Amniotic stem cell (primary cell): Measurements from ENCODE around the gene XXYLT1.
A peak's percentile ranks its signal among the peaks of the same experiment; 100 is the strongest.
"Not testable (repeated sequence)": the region's sequence is repeated elsewhere in the genome, so short reads cannot be mapped to it uniquely, and the experiment has no call there.

Source experiments
- DNase-seq: peaks from one replicate; lab custom pipeline; 2025; lab: John Stamatoyannopoulos, UW

XXYLT1 gene

DNA sequence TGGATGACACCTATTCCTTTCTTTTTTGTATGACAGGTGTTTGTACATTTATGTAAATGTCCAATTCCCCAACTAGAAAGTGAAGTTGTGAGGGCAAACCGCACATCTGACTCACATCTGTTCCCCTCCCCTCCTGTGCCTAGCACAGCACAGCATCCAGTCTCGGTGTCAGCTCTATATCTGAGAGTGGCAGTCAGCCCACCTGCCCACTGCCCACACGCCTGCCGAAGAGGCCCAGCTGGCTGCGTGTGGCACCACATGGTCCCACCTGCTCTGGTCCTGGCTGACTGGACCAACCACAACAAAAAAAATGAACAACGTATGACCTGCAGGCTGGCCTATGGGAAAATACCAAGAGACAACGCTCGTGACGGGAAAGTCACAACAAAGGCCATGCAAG is 62.8 kb downstream of the XXYLT1 start:
- no peak for DNase-seq

DNA sequence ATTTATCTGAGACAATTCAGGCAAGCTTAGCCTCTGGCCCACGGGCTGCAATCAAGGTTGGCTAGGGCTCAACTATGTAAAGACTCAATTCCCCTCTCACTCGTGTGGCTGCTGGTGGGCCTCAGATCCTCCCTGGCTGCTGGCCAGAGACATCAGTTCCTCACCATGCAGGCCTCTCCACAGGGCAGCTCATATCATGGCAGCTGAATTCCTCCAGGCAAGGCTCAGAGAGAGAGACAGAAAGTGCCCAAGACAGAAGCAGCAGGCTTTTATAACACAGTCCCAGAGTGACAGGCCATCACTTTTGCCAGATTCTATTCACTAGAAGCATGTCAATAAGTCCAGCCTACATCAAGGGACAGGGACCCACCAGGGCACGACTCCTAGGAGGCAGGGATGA is 63.2 kb downstream of the XXYLT1 start:
- no peak for DNase-seq

DNA sequence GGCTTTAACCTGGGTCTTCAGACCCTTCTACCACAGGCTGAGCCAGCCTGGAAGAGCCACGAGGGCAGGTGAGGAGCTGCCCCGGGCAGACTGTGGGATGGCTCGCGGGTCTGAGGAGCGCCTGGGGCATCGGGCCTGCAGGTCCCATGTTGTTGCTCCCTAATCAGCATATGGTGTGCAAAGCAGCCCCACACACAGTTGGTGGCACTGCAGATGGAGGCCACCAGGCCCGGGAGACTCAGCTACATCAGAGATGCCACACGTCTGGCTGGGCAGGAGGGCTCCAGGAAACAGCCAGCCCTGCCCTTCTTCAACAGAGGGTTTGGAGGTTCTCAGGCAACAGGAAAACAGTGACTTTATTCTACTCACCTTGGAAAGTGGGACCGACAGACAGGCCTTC is 63.9 kb downstream of the XXYLT1 start:
- DNase-seq: no peak

DNA sequence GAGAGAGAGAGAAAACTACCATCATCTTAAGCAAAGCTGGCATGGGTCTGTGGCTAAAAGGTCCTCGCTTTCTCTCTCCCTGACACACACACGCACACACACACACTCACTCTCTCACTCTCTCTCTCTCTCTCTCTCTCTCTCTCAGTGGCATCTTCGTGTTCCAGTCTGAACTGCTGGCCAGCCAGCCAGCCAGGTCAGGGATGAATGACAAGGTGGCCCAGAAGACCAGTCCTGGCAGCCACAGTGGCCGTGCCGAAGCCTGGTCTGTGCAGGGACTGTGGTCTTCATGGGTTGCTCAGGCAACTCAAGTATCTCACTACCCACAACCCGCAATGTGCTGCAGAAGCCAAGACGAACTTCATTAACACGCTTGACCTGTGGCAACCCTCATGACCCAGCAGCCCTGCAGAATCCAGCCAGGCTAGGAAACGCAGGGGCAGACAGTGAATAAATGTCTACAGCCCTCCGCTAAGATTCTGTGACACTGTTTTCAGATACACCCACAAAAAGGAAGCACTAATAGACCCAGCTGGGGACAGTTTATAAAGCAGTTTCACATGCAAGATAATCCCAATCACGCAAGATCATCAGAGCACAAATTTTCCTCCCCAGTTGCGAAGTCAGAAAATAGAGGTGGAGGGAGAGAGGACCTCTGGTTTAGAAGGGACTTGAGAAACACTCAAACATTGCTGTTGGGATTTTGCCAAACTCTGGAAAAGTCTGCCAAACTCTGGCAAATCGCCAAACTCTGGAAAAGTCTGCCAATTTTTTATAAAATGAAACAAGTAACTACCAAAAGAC is 66.4 kb downstream of the XXYLT1 start:
- no peak for DNase-seq

DNA sequence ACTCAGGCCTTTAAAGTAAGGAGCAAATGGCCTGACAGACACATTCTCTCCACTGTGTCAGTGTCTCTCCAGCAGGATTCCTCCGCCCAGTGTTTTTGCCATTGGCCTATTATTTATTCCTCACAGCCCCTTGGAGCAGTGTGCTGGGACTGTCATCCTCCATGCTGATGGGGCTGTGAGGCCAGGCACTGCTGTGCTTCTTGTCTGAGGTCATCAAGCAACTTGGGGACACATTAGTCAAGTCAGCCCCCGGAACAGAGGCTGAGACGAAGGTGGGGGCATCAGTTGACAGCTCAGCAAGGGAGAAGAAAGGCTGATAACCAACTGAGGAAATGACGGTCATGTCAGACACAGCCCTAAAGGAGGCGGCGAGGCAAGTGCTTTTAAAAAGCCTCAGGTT is 67.4 kb downstream of the XXYLT1 start:
- DNase-seq: no peak

DNA sequence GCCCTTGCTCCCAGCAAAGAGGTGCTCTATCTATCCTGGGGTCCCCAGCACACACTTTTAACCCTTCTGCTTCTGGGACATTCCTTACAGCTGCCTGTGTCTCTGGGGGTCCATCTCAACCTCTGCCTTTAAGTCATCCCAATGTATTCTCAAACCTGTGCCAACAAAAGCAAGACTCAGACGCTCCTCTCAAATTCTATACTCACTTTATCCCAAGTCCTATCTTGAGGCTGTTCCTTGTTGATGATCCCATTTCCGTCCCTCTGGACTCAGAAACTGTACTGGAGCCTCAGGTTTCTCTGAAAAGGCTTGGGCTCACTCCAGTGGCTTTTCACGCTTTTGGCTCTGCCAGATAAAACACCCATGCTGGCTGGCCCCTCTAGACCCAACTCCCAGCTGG is 69.7 kb downstream of the XXYLT1 start:
- DNase-seq: no peak

DNA sequence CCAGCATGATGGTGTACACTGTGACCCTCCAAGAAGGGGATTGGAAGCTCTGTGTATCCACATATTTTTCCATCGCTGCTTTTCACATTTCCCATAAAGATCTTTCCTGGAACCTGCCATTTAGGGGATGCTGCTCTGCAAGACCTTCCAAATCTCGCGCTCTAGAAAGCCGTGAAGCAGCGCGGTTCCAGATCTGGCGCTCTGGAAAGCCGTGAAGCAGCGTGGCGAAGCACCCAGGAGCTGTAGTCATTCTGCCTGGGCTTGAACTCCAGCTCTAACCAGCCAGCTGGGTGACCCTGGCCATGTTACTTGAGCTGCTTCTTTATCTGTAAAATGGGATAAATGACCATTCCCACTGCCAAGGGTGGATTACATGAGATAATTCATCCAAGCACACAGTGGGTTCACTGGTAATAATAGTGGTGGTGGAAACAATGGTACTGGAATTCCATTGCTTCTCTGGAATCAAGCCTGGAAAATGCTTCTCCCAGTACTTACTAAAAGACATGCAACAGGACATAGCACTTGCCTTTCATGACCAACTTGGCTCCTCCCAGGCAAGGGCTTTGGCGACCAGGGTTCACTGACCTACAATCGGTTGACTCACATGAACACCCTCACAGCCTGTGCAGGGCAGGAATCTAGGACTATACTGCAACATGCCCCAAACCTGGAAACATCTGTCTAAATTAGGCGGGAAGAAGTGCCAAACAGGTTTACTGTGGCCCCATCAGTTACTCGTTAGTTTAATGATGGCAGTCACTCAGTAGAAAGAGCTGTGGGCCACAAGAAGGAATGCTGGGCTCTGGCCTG is 70.7 kb downstream of the XXYLT1 start:
- no peak for DNase-seq

DNA sequence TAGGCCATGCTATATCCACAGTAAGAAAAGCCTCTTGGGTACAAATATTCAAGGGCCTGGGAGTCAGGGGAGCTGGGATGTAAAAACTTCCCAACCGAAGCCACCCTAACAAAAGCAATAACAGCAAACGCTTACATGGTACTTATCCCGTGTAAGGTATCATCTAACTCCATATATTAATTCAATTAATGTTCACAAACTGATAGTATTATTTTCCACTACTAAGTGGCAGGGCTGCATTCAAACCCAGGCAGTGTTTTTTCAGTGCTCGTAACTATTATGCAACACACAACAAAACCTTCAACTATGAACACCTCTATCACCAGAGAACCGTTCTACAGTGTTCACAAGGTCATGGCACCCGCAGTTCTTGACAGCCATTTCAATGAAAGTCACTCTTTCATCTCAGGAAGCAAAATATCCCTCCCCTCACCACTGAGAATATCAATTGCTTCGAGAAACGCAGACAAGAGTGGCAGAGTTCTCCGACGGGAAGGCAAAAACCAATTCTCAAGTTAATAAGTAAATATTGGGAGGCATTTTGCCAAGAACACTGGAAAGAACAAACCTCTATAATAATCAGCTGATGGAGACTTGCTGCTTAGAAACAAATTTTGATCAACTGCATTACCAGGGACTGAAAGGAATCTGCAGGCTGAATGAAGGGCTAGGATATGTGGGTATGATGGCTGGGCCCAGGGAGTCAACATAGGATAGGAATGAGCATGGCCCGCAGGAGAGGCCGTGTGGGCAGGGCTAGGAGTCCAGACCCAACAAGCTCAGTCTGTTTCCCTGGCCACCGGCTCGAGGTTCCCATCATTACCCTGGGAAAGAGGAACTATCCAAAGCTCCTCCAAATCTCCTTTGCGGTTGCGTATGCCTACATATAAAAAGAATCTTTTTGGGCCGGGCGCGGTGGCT is 72.3 kb downstream of the XXYLT1 start:
- DNase-seq: no peak

DNA sequence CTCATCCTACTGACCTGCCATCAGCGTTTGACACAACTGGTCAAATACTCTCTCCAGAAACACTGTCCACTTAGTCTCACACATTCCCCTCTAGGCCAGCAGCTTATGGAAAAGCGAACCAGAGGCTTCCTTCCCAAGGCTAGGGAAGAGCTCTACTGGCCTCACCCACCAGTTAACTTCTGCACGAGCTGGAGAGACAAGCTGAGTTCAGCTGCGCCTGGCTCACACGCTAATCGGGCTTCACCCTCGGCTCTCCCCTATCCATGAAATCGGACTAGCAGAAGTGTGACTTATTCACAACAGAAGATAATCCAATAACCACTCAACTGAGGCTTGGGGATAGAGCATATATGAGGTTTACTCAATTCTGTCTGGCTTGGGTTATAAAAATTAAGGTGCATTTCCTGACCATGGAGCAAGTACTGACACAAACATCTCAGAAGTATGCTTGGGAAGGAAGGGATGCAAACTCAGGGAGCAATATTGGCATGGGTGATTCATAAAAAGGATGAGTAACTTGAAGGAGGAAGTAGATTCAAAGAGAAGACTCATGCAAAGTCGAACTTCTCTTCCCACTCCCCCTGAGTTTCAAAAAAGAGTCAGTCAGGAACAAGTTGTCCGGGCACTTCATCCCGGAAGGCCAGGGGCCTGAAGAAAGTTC is 73.1 kb downstream of the XXYLT1 start:
- peak; percentile 45 for DNase-seq

DNA sequence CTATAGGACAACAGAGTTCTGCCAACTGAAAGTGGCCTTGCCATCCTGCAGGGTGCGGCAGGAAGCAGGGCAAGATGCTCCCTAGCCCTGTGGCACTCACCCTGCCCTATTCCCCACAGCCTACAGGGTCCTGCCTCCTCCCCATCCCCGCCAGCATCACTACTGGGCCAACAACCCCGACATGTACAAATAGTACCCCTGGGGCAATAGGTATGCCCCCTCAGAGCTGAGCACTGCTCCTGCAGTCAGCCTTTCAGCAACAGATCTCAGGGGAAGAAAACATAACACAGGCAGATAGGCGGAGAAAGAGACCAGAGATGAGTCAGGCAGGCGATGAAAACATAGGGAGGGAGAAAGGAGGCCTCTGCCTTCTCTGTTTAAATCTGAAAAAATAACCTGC is 74.7 kb downstream of the XXYLT1 start:
- DNase-seq: no peak

DNA sequence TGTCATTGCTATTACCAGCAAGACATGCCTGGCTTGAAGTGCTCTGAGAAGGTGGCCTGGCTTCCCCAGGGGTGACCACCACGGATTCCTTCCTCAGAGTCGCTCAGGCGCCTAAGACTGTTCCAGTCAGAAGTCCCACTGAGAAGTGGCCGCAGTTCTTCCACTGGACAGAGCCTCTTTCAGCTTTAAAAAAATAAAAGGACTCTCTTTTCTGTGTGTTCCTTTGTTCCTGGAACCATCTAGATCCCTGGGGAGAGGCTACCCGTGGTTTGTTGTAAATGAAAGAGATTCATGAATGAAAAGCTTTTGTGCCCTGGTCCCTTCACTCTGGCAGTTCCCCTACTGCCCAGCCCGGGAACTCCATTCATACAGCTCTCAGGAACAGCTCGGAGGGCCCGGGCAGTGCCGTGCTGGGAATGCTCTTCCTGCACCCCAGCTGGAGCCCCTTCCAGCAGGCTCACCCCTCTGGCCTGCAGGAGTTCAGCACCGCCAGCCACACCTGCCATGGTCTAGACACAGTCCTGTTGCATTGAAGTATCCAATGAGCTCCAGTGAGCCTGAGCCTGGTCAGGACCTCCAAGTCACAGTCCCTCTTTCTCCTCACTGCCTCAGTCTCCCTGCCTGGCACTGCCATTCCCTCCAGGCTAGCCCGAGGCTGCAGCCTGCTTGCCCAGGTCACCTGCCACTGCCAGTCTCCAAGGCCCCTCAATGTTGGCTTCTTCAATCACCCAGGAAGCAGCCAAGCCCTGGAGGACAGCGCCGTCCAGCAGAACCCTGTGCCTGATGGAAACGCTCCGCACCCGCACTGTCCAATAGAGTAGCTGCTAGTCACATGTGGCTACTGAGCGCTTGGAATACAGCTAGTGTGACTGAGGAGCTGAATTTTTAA is 75.4 kb downstream of the XXYLT1 start:
- no peak for DNase-seq

DNA sequence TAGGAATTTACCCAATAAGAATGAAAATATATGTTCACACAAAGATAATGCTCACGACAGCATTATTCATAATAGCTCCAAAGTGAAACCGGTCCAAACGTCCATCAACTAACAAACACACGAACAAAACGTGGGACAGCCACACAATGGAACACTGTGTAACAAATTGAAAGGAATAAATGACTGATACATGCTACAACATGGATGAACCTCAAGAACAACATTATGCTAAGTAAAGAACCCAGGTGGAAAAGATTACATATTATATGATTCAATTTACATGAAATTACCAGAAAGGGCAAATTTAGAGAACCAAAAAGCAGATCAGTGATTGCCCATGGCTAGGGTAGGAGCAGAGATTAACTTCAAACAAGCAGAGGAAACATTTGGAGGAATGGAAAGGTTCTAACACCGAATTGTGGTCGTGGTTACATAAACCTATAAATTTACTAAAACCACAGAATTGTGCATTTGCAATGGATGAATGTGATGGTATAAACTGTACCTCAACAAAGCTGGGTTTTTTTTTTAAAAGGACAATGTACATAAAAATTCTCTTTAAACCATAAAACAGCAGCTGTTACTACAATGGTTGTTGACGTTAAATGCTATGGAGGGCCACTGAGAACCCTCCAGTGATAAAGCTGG is 76.3 kb downstream of the XXYLT1 start:
- no peak for DNase-seq

DNA sequence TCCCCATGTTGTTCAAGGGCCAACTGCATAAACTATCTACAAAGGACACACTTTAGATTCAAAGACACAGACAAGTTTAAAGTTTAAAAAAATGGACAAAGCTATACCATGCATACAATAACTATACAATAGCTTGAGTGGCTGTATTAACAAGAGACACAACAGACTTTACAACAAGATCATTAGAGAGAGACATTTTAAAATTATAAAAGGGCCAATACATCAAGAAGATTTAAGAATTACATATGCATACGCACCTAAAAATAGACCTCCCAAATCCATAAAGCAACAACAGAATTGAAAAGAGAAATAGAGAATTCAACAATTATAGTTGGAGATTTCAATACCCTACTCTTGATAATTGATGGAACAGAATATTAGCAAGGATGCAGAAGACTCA is 79.4 kb downstream of the XXYLT1 start:
- no peak for DNase-seq

DNA sequence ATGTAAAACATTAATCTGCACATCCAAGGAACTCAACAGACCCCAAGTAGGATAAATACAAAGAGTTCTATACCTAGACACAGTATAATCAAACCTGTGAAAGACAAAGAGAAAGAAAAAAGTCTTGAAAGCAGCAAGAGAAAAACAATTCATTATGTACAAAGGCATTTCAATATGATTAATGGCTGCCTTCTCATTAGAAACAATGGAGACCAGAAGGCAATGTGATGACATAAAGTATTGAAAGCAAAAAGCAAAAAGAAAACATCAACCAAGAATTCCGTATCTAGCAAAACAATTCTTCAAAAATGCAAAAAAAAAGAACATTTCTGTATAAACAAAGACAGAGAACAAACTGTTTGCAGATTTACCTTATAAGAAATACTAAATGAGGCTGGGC is 81.1 kb downstream of the XXYLT1 start:
- no peak for DNase-seq

DNA sequence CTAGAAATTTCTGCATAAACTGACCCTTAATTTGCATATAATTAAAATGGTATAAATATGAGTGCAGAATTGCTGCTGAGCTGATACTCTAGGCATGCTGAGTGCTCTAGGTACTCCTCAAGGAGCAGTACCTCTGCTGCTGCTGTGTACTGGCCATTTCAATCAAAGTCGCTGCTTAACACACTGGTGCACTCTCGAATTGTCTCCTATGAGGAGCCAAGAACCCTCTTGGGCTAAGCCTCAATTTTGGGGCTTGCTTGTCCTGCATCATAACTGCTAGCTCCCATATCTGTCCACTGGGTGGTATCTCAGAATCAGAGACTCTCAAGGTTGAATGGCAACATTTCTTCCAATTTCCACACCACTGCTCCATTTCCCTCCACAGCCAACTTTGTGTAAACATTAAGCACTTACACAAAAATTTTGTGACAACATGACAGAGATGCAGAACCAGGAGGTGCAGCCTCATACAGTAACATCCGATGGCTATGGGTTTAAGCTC is 82.5 kb downstream of the XXYLT1 start:
- DNase-seq: no peak

DNA sequence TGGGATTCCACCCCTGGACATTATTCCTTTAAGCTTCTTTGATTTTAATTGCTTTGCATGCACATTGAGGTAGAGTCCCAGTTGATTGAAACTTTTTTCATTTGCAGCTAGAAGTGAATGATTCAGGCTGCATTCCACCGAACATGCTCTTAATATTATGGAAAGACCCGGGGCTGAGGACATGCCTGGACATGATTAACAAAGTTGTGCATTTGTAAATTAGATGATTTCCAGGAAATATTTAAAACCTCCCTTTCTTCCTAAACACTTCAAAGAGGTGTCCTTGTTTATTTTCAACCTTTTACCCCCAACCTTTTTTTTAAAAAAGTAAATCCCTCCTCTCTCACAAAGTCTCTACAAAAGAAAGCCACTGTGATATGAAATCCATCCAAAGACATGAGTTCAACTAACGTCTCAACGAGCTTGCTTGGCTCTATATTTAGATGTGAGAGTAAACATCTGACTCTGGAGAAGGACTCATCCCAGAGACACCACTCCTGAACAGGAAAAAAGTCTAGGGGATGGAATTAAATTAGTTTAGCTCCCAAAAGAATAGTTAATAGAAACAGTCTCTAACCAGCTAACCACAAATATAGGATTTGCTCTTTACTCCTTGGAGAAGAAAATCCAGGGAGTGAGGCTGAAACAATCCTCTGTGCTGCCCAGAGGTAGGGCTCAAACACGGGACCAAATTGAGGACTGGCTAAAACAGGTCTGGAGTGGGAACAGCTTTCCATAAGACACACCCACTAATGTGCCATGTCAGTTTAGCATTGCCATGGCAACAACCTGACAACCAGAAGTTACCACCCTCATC is 83.1 kb downstream of the XXYLT1 start:
- peak; percentile 10 for DNase-seq

DNA sequence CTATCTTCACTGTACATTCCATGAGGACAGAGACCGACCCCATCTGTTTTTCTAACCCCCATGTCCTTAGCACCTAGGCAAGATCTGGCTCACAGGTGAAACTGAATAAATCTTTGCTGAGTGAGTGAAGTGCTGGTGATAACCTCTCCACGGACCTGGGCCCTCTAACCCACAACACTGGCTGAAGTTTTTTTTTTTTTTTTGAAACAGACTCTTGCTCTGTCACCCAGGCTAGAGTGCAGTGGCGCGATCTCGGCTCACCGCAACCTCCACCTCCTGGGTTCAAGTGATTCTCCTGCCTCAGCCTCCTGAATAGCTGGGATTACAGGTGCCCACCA is 84.3 kb downstream of the XXYLT1 start:
- not testable (repeated sequence) for DNase-seq

DNA sequence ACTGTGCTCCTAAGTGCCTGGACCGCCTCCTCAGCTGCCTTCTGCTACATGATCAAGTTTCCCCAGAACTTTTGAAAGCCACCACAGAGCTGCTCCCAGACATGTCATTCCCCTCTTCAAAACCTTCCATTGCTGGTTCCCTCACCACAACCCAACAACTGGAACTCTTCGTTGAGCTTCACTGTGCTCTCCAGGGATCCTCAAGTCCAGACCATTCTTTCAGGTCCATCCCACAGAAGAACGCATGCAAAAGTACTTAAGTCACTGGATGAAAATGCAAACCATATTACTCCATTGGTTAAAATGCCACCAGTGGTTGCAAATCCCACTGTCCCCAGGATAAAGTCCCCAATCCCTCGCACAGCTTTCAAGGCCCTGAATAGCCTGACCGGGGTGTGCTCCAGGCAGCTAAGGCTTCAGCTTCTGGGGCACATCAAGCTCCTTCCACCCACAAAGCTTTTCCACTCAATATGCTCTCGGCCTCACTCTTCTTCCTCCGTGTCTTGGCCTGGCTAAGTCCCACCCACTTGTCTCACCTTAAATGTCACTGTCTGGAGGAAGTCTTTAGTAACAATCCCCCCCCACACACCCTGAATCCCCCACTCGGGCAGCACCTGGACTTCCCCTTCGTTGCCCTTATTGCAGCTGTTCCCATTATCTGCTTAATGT is 84.8 kb downstream of the XXYLT1 start:
- DNase-seq: no peak

DNA sequence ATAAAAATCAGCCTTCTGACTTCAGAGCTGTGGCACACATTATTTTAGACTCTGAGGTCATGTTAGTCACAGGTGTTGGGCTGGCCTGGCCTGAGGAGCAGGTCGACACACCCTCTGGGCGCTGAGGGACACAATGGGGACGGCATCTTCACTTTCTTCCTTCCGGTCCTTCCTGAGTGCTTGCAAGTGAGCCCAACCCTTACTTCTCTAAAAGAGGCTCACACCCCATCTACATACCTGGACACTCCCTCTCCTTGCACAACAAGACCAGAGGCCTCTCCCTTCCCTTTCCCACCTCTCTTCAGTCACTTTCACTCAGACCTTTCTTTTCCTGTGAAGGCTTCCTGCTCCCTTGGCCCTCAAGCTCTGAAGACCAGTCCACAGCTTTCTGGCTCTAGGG is 85.4 kb downstream of the XXYLT1 start:
- DNase-seq: no peak
